Ovary (tissue), 3 donors: ENCODE data around the gene CAMTA1.

ENCODE experiments used
- EP300 ChIP-seq: sonication (generic); formaldehyde crosslinking; IDR thresholded peaks from one replicate; pipeline ENCODE4 v1.6.1; 2017; ENCODE audit warnings: antibody characterized with exemption
- POLR2A ChIP-seq: fragments of 450-650 bp; IDR thresholded peaks from one replicate; pipeline ENCODE4 v1.6.1; 2017; ENCODE audit warnings: antibody characterized with exemption, mild to moderate bottlenecking, moderate library complexity
- TF ChIP-seq, protein P1 (sequence below), 3 donors: fragments of 450-650 bp in 2 of 3; fragments of 200-600 bp in 1 of 3; IDR thresholded peaks; one replicate each; pipeline versions ENCODE4 v1.5.1 to v1.8.0; 2016 to 2022; ENCODE audit warnings: antibody characterized with exemption in 3 of 3, mild to moderate bottlenecking in 1 of 3
- donor health status: DM: no; HTN: no; CAD: no.

DNA sequence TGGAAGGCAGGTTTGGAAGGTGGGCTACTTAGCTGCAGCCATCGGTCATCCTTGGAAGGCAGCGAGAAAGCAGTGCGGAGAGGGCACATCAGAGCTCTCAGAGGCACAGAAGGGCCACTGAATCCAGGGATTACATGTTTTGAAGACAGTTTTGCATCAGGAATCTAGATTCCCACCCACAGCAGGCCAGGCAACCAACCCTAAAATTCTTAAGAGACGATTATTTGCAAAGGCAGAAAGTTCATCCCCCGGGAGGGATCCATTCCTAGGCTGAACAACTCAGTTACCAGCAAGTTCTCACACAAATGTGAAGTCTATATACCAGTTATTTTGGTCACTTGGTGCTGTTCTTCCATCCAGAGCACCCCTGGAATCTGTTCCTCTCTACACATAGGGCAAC lies 528.6 kb downstream of the CAMTA1 start:
- TF ChIP-seq, protein P1, sequence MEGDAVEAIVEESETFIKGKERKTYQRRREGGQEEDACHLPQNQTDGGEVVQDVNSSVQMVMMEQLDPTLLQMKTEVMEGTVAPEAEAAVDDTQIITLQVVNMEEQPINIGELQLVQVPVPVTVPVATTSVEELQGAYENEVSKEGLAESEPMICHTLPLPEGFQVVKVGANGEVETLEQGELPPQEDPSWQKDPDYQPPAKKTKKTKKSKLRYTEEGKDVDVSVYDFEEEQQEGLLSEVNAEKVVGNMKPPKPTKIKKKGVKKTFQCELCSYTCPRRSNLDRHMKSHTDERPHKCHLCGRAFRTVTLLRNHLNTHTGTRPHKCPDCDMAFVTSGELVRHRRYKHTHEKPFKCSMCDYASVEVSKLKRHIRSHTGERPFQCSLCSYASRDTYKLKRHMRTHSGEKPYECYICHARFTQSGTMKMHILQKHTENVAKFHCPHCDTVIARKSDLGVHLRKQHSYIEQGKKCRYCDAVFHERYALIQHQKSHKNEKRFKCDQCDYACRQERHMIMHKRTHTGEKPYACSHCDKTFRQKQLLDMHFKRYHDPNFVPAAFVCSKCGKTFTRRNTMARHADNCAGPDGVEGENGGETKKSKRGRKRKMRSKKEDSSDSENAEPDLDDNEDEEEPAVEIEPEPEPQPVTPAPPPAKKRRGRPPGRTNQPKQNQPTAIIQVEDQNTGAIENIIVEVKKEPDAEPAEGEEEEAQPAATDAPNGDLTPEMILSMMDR (IDR thresholded peaks at IDR 0.05) = no peak
- TF ChIP-seq POLR2A = no peak
- TF ChIP-seq EP300 = no peak
